ENCODE data around the gene BBX.

BBX gene

GRCh38 chr3:107752202-107752990, 229.6 kb downstream of the BBX start:
- no peak for DNase-seq (ENCODE audit: low read depth)

GRCh38 chr3:107753494-107753893, 230.7 kb downstream of the BBX start:
- DNase-seq (ENCODE audit: low read depth), result no peak

GRCh38 chr3:107753976-107754375, 231.2 kb downstream of the BBX start:
- DNase-seq (ENCODE audit: low read depth), result no peak

- DNase-seq (ENCODE audit: low read depth), result no peak
Observed at GRCh38 chr3:107756649-107757048, 233.9 kb downstream of the BBX start.

- DNase-seq (ENCODE audit: low read depth), result no peak
Observed at GRCh38 chr3:107757140-107757539, 234.4 kb downstream of the BBX start.

- DNase-seq (ENCODE audit: low read depth), result no peak
Observed at GRCh38 chr3:107760144-107760543, 237.4 kb downstream of the BBX start.

GRCh38 chr3:107761391-107761790, 238.6 kb downstream of the BBX start:
- DNase-seq (ENCODE audit: low read depth), result no peak

- DNase-seq (ENCODE audit: low read depth), result no peak
Observed at GRCh38 chr3:107765524-107765923, 242.8 kb downstream of the BBX start.

GRCh38 chr3:107767897-107768605, 245.3 kb downstream of the BBX start:
- DNase-seq (ENCODE audit: low read depth), result no peak

- no peak for DNase-seq (ENCODE audit: low read depth)
Observed at GRCh38 chr3:107769882-107770281, 247.1 kb downstream of the BBX start.

GRCh38 chr3:107772016-107772415, 249.3 kb downstream of the BBX start:
- no peak for DNase-seq (ENCODE audit: low read depth)

GRCh38 chr3:107775974-107776373, 253.2 kb downstream of the BBX start:
- no peak for DNase-seq (ENCODE audit: low read depth)

- no peak for DNase-seq (ENCODE audit: low read depth)
Observed at GRCh38 chr3:107781253-107781652, 258.5 kb downstream of the BBX start.

- no peak for DNase-seq (ENCODE audit: low read depth)
Observed at GRCh38 chr3:107782054-107782453, 259.3 kb downstream of the BBX start.

GRCh38 chr3:107790612-107791011, 267.9 kb downstream of the BBX start:
- no peak for DNase-seq (ENCODE audit: low read depth)

GRCh38 chr3:107791027-107791426, 268.3 kb downstream of the BBX start:
- no peak for DNase-seq (ENCODE audit: low read depth)

- no peak for DNase-seq (ENCODE audit: low read depth)
Observed at GRCh38 chr3:107791450-107791849, 268.7 kb downstream of the BBX start.

GRCh38 chr3:107794664-107795443, 272.1 kb downstream of the BBX start:
- DNase-seq (ENCODE audit: low read depth), result no peak

- no peak for DNase-seq (ENCODE audit: low read depth)
Observed at GRCh38 chr3:107795514-107796094, 272.8 kb downstream of the BBX start.

- DNase-seq (ENCODE audit: low read depth), result no peak
Observed at GRCh38 chr3:107796791-107797190, 274.0 kb downstream of the BBX start.

- no peak for DNase-seq (ENCODE audit: low read depth)
Observed at GRCh38 chr3:107797586-107797985, 274.8 kb downstream of the BBX start.

- DNase-seq (ENCODE audit: low read depth), result no peak
Observed at GRCh38 chr3:107798381-107798780, 275.6 kb downstream of the BBX start.

Data from T-helper 22 cell (primary cell).